ENCODE data around the gene CFAP97D2. TPM values are rescaled to one million over a fixed set of nuclear protein-coding genes. Genes with fewer than 3 reads are reported as not detected.
A peak's percentile ranks its signal among the peaks of the same experiment; 100 is the strongest.

Gene CFAP97D2
- polyA plus RNA-seq, 1 of the 3 experiments (the other 2 are of a cell fraction): not detected

GRCh38 chr13:114264886-114265611 is 86.0 kb downstream of the CFAP97D2 start:
- Histone ChIP-seq H3K4me2 (peak overlapping the region; percentile 63), H3K9me2 (no peaks in the 10 kb centered on the region), H3F3A (replicated peaks; ENCODE audit: insufficient read depth) (peaks cover 49% of the 10 kb centered on the region), H3K27me3 (ENCODE audit: insufficient read depth) (no peaks in the 10 kb centered on the region), H4K20me1 (ENCODE audit: insufficient read depth) (no peaks in the 10 kb centered on the region), H3K4me1 (ENCODE audit: control insufficient read depth in 1 of 2, insufficient read depth in 2 of 2, low read depth in 1 of 2, low read length in 1 of 2) (peaks cover 0 to 24% of the 10 kb centered on the region in 2 experiments; a peak in 2 of 4 replicates), H3K36me3 (replicated peaks in 1 of 2; ENCODE audit: control insufficient read depth in 1 of 2, insufficient read depth in 2 of 2, low read length in 1 of 2) (peaks cover 76 to 89% of the 10 kb centered on the region in 2 experiments), H3K27ac (ENCODE audit: low read depth in 2 of 2, low read length in 1 of 2) (peak overlapping the region in 1 of 2 experiments; percentile 84; a peak in 2 of 4 replicates), H3K79me2 (ENCODE audit: insufficient read depth) (peaks cover 8% of the 10 kb centered on the region; the same call in 1 of the 2 replicates), H2AFZ (ENCODE audit: low read depth) (no peak overlapping the region), H3K9me3 (no peaks in the 10 kb centered on the region), H3K4me3 (ENCODE audit: low read depth in 2 of 2, low read length in 1 of 2) (peak overlapping the region in 1 of 2 experiments; percentile 37; a peak in 1 of 4 replicates), H3K9ac (peak overlapping the region; percentile 50; the same call in 1 of the 2 replicates)
- DNase-seq: no peak
- TF ChIP-seq PBX3 (IDR thresholded peaks at IDR 0.05) (peak; percentile 28; the same call in 1 of the 2 replicates), TEAD4 (IDR thresholded peaks at IDR 0.05; ENCODE audit: borderline replicate concordance, insufficient read depth) (no peak), YY1 (IDR thresholded peaks at IDR 0.05; ENCODE audit: low read depth) (no peak), RCOR1 (IDR thresholded peaks at IDR 0.05; ENCODE audit: low read length) (no peak), CHD2 (IDR thresholded peaks at IDR 0.05; ENCODE audit: low read length, partially characterized antibody) (no peak), GATA2 (CRISPR knock-in tag; IDR thresholded peaks at IDR 0.05) (no peak), EZH2phosphoT487 (IDR thresholded peaks at IDR 0.05; ENCODE audit: borderline replicate concordance, low read depth) (no peak), USF2 (IDR thresholded peaks at IDR 0.05; ENCODE audit: borderline replicate concordance, low read depth, low read length) (no peak), EP300 (IDR thresholded peaks at IDR 0.05; ENCODE audit: borderline replicate concordance in 1 of 2, low read depth in 1 of 2, low read length in 1 of 2) (0 out of 4 replicates have a peak, but pooled peaks of 1 of the 2 experiments have one; percentile 34), RFX5 (IDR thresholded peaks at IDR 0.05; ENCODE audit: low read length) (no peak), JUND (IDR thresholded peaks at IDR 0.05) (no peak), RAD21 (IDR thresholded peaks at IDR 0.05; ENCODE audit: low read length) (no peak), FOXJ3 (CRISPR knock-in tag; IDR thresholded peaks at IDR 0.05) (no peak), TCF12 (IDR thresholded peaks at IDR 0.05) (peak; percentile 66), SMC3 (IDR thresholded peaks at IDR 0.05; ENCODE audit: low read depth, low read length) (no peak), FOSL2 (IDR thresholded peaks at IDR 0.05; ENCODE audit: borderline replicate concordance, low read depth) (peak; percentile 45; the same call in 1 of the 2 replicates), FOXM1 (IDR thresholded peaks at IDR 0.05; ENCODE audit: low read depth) (no peak)
- POLR2A ChIA-PET: no interaction called here
- CTCF ChIA-PET: interaction anchor here (1.0 kb wide), 1 partner anchor 625 kb away, joined by 4 read pairs; no protein-coding TSS in a partner anchor
- WGBS (ENCODE audit: low lambda C conversion rate): 83% methylated on average over 8 of the region's 8 CpGs
